ENCODE results near the gene DIPK1B. TPM values are rescaled to one million over a fixed set of nuclear protein-coding genes. Genes with fewer than 3 reads are reported as not detected.

DIPK1B gene
- total and polyA plus RNA-seq, 12 donors = 15.7 to 37.9 (median 18.3) TPM

DNA sequence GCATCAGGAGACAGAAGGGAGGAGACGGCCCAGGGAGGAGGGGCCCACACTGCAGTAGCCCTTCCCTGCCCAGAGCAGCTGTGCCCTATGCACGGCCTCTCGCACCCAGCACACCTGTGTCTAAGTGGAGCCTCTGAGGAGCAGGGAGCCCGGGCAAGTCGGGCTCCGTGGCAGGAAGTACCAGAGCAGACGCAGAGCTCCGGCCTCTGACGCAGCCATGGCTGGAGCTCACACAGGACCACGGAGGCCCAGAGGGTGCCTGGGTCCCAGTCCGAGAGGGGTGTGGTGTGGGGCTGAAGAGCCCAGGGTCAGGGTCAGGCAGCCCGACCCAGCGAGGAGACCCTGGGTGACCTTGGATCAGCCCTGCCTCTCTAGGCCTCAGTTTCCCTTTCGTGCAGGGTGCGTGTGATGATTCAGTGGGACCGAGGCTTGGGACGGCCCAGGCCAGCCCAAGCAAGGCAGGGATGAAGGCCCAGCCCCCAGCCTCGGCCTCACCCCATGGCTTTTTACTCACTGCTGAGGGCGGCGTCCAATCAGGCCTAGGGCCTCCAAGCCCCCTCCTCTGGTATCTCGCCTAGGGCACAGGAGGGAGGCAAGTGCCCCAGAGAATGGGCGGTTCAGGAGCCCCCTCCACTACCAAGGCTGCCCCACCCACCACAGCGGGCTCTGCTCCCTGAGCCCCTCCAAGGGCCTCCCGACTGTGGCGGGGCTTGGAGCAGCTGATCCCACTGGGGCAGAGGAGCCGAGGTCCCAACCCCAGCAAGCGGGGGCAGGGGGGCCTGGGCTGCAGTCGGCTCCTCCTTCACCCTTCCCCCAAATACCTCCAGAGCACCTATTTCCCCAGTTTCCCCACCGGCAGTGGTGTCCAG is 20.8 kb upstream of the DIPK1B start:
- WGBS, 2 donors = 83 to 91% methylated on average over 28 to 29 of the region's 29 CpGs
- no peaks in the 10 kb centered on the region for H3K27me3 ChIP-seq
- no peak for DNase-seq
- intact Hi-C loops (cut with DNase I) = loop anchor here in 4 of 10 donors (5.0 to 10.0 kb wide), 3 partner anchors 47 to 204 kb away; no protein-coding TSS in a partner anchor
- no peaks in the 10 kb centered on the region for H3K36me3 ChIP-seq
- H3K9me3 ChIP-seq = no peaks in the 10 kb centered on the region
- H3K4me3 ChIP-seq = no peak overlapping the region
- TF ChIP-seq, protein P1, sequence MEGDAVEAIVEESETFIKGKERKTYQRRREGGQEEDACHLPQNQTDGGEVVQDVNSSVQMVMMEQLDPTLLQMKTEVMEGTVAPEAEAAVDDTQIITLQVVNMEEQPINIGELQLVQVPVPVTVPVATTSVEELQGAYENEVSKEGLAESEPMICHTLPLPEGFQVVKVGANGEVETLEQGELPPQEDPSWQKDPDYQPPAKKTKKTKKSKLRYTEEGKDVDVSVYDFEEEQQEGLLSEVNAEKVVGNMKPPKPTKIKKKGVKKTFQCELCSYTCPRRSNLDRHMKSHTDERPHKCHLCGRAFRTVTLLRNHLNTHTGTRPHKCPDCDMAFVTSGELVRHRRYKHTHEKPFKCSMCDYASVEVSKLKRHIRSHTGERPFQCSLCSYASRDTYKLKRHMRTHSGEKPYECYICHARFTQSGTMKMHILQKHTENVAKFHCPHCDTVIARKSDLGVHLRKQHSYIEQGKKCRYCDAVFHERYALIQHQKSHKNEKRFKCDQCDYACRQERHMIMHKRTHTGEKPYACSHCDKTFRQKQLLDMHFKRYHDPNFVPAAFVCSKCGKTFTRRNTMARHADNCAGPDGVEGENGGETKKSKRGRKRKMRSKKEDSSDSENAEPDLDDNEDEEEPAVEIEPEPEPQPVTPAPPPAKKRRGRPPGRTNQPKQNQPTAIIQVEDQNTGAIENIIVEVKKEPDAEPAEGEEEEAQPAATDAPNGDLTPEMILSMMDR (IDR thresholded peaks at IDR 0.05) = no peak
- peaks cover 14 to 77% (median 41%) of the 10 kb centered on the region in 9 donors for H3K4me1 ChIP-seq
- peak in 2 of 8 donors; percentile 4 to 6 for ATAC-seq
- peak overlapping the region in 7 of 10 donors; percentile 76 to 96 (median 93) for H3K27ac ChIP-seq

DNA sequence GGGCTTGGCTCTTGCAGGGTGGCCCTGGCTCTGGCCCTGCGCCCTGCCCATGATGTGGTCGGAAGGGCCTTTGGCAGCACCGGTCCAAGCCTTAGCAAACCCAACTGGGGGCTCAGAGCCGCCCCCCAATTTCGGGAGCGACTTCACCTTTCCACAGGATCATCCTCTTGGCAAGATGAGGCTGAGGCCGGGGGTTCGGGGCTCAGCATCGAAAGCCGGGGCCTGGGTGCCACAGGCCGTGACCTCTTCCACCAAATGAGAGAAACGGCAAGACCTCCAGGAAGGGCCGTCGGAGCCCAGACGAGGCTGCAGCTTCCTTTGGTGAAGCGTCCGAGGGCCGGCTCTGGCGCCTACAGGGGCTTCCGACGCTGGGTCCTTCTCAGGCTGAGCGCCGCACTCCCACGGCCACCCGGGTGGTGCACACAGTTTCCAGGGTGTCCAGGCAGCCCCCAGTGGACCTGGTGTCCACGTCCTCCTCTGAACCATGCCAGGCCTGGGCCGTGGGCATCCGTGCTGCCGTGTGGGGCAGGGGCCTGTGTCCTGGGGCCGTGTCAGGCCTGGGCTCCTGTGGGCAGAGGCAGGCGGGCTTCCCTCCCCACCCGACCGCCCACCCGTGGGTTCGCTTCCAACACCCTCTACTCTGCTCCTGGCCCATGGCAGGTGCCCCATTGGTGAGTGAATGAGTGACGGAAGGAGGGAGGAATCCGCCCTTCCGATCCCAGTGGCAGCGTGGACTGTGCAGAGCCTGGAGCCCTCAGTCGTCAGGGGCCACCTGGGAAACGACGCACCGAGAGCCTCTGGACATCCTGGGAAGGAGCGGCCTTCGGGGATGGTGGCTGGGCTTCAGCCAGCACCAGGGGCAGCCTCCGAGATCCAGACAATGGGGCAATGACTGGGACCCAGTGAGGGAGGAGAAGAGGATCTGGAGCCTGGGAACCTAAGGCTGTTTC is 19.9 kb upstream of the DIPK1B start:
- WGBS, 2 donors = 86 to 89% methylated on average over 46 of the region's 46 CpGs
- DNase-seq = no peak
- Histone ChIP-seq H3K27me3 (no peaks in the 10 kb centered on the region), H3K36me3 (no peaks in the 10 kb centered on the region), H3K27ac (peak overlapping the region in 1 of 10 donors; percentile 76), H3K9me3 (no peaks in the 10 kb centered on the region), H3K4me1 (peaks cover 14 to 77% (median 46%) of the 10 kb centered on the region in 9 donors), H3K4me3 (no peak overlapping the region)
- intact Hi-C loops (cut with DNase I) = loop anchor here in 4 of 10 donors (5.0 to 10.0 kb wide), 3 partner anchors 48 to 205 kb away; no protein-coding TSS in a partner anchor
- ATAC-seq = no peak
- TF ChIP-seq, protein P1 (IDR thresholded peaks at IDR 0.05) = no peak

DNA sequence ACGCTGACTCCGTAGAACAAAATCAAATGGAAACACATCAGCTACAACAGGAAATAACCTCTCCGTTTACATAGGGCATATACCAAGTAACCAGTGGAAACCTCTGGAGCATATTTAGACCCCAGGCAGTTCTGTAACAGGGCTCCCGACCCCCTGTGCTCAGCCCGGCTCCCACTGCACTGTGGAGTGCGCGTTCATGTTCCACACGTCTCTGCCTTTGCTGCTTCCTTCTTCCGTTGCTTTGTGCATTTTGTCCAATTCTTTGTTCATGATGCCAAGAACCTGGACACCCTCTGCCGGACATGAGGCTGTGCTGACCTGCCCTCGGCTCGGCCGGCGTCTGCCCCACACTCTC is 19.3 kb upstream of the DIPK1B start:
- H3K9me3 ChIP-seq = no peaks in the 10 kb centered on the region
- no peak for DNase-seq
- WGBS, 2 donors = 63 to 78% methylated on average over 14 of the region's 14 CpGs
- TF ChIP-seq, protein P1 (IDR thresholded peaks at IDR 0.05) = no peak
- H3K36me3 ChIP-seq = no peaks in the 10 kb centered on the region
- no peak overlapping the region for H3K27ac ChIP-seq
- no peak overlapping the region for H3K4me3 ChIP-seq
- H3K4me1 ChIP-seq = peaks cover 10 to 75% (median 45%) of the 10 kb centered on the region in 9 donors
- H3K27me3 ChIP-seq = no peaks in the 10 kb centered on the region
- intact Hi-C loops (cut with DNase I) = loop anchor here in 4 of 10 donors (5.0 to 10.0 kb wide), 3 partner anchors 48 to 206 kb away; no protein-coding TSS in a partner anchor
- ATAC-seq = no peak
